Muscle of leg (tissue), 16 donors: ENCODE results near the gene PACS2. TPM values are rescaled to one million over a fixed set of nuclear protein-coding genes. Genes with fewer than 3 reads are reported as not detected.

ENCODE experiments used
- DNase-seq: peaks from one replicate; pipeline ENCODE4 v3.0.0; 2013
- H3K27ac ChIP-seq: one replicate; pipeline ENCODE4 v1.5.1; 2013; ENCODE audit warnings: mild to moderate bottlenecking, low read length, control low read depth
- H3K27me3 ChIP-seq: one replicate; pipeline ENCODE4 v1.6.1; 2013; ENCODE audit warnings: low read length; ENCODE audit not compliant: control insufficient read depth, insufficient read depth
- H3K36me3 ChIP-seq: one replicate; pipeline ENCODE4 v1.6.1; 2013; ENCODE audit warnings: low read length; ENCODE audit not compliant: control insufficient read depth, insufficient read depth
- H3K4me1 ChIP-seq: one replicate; pipeline ENCODE4 v1.6.1; 2013; ENCODE audit warnings: low read length; ENCODE audit not compliant: control insufficient read depth, insufficient read depth
- H3K4me3 ChIP-seq: one replicate; pipeline ENCODE4 v1.5.1; 2013; ENCODE audit warnings: low read length, control low read depth
- H3K9me3 ChIP-seq: replicated peaks from 2 replicates; pipeline ENCODE4 v1.6.1; 2013; ENCODE audit warnings: low read depth, low read length; ENCODE audit not compliant: control insufficient read depth
- WGBS: methylation state at CpG from one replicate; pipeline ENCODE4 v1.1.5; 2013; ENCODE audit warnings: missing lambda C conversion rate; ENCODE audit not compliant: insufficient coverage; 5-methylcytosine and 5-hydroxymethylcytosine counted together
- long read RNA-seq, 11 donors: transcript quantifications; one replicate each; lab custom pipeline, GENCODE V29; 2026
- polyA plus RNA-seq, 8 donors: library from polyadenylated mRNA; unstranded; fragments of 120-200 nt; gene quantifications; one replicate each; pipeline versions ENCODE4 v1.2.1 to v1.2.3, GENCODE V29; 2013; ENCODE audit warnings: inconsistent platforms in 1 of 8, low replicate concordance in 1 of 8; ENCODE audit not compliant: insufficient read length in 8 of 8, insufficient read depth in 1 of 8
- total RNA-seq: library from RNA; stranded (reverse); fragments of 120-200 nt; gene quantifications from one replicate; pipeline ENCODE4 v1.2.4, GENCODE V29; 2013

PACS2 gene
- total RNA-seq (66.2 TPM), polyA plus RNA-seq (100 to 1,000 TPM in 3 of 8 donors, 10 to 100 TPM in 5; 67.1 to 110 (median 87.9) TPM)
- long read RNA-seq, donor 1, partial matches to known transcripts, result 0 of 2 reads
- long read RNA-seq, donor 1, other reads (novel, unspliced or antisense), result 0 of 2 reads
- long read RNA-seq, donor 2, result 0 reads
- long read RNA-seq, donor 3, transcript PACS2-201 (24 exons, 3,708 nt), result major isoform, 7 of 20 reads
- long read RNA-seq, donor 3, partial matches to known transcripts, result 11 of 20 reads
- long read RNA-seq, donor 3, other reads (novel, unspliced or antisense), result 0 of 20 reads
- long read RNA-seq, donor 4, transcript PACS2-213 (4 exons, 697 nt), result major isoform, 5 of 28 reads
- long read RNA-seq, donor 4, partial matches to known transcripts, result 18 of 28 reads
- long read RNA-seq, donor 4, other reads (novel, unspliced or antisense), result 0 of 28 reads
- long read RNA-seq, donor 5, transcript PACS2-201 (24 exons, 3,708 nt), result major isoform, 10 of 25 reads
- long read RNA-seq, donor 5, partial matches to known transcripts, result 14 of 25 reads
- long read RNA-seq, donor 5, other reads (novel, unspliced or antisense), result 0 of 25 reads
- long read RNA-seq, donor 6, transcript PACS2-201 (24 exons, 3,708 nt), result major isoform, 7 of 14 reads
- long read RNA-seq, donor 6, partial matches to known transcripts, result 7 of 14 reads
- long read RNA-seq, donor 6, other reads (novel, unspliced or antisense), result 0 of 14 reads
- long read RNA-seq, donor 7, partial matches to known transcripts, result 6 of 9 reads
- long read RNA-seq, donor 7, other reads (novel, unspliced or antisense), result 0 of 9 reads
- long read RNA-seq, donor 8, partial matches to known transcripts, result 0 of 1 reads
- long read RNA-seq, donor 8, other reads (novel, unspliced or antisense), result 0 of 1 reads
- long read RNA-seq, donor 9, partial matches to known transcripts, result 8 of 11 reads
- long read RNA-seq, donor 9, other reads (novel, unspliced or antisense), result 0 of 11 reads
- long read RNA-seq, donor 10, partial matches to known transcripts, result 5 of 11 reads
- long read RNA-seq, donor 10, other reads (novel, unspliced or antisense), result 0 of 11 reads
- long read RNA-seq, donor 11, partial matches to known transcripts, result 16 of 18 reads
- long read RNA-seq, donor 11, other reads (novel, unspliced or antisense), result 0 of 18 reads

DNA sequence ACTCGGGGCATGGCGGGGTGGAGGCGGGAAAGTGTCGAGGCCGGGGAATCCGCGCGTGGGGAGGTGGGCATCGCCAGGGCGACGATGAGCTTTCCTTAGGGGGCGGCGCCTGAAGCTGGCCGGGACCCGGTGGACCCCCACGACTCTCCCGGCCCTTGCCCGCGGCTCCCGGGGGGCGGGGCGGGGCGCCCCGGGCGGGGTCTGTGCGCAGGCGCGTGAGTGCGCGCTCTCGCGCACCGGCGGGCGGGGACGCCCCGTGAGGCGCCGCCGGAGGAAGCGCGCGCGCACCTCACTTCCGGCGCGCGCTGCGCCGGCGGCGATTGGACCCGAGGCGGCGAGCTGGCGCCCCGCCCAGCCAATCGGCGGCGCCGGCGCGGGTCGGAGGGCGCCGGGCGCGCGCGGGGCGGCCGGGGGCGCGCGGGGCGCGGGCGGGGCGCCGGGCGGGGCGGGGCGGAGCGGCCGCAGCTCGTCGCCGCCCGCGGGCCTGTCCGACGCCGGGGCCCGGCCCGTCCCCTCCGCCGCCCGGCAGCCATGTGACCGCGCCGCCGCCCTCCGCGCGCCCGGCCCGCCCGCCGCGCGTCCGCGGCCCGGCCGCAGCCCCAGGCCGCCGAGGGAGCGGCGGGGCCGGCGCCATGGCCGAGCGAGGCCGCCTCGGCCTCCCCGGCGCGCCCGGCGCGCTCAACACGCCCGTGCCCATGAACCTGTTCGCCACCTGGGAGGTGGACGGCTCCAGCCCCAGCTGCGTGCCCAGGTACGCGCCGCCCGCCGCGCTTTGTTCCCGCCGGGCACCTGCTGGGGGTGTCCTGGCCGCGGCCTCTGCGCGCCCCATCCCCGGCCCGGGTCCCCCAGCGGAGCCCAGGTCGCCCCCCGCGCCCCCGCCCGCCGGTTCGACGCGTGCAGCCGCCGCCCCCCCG, at the start of gene PACS2:
Gene PACS2 (plus strand): TSS at position 462 of the 914 bp plus-strand sequence. CDS start 171 bp downstream, at position 633.
- Histone ChIP-seq H3K4me3 (peak within 1 kb of the TSS; percentile 66), H3K9me3 (no peaks in the 10 kb centered on the region), H3K27me3 (no peaks in the 10 kb centered on the region), H3K27ac (peak within 1 kb of the TSS; percentile 94), H3K36me3 (no peaks in the 10 kb centered on the region), H3K4me1 (peaks cover 43% of the 10 kb centered on the region)
- WGBS, result under 1% methylated on average over 153 of the region's 163 CpGs
- DNase-seq, result peak; percentile 96

DNA sequence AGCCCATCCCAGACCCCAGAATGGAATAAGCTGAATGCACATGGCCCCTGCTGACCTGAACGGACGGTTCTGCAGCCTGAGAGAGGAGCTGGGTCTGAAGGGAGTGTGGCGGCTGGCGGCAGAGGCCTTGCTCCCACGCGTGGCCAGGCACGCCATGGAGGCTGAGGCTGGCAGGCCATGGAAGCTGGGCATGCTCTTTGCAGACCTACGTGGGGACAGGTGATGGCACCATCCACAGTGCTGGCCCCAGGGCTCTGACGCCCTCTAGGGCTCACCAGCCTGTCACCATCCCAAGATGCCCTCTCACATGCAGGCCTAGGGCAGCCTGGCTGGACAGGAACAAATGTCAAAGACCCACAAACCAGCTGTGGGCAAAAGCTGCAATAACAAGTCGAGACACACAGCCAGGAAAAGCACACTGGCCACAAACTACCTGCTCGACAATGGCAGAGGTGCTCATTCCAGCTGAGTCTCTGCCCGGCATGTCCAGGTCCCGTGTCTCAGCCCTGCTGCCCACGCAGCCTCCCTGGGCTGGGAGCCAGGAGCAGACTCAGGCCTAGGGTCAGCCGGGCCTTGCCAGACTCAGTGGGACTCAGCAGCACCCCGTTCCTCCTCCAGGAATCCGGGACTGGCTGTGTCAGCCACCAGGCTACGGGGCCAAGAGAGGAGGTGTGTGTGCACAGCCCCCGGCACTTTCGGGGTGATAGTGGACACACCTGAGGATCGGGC, 46.6 kb upstream of the PACS2 start:
- no peaks in the 10 kb centered on the region for H3K4me1 ChIP-seq
- H3K36me3 ChIP-seq, result peaks cover 26% of the 10 kb centered on the region
- WGBS, result 82% methylated on average over 18 of the region's 21 CpGs
- no peak overlapping the region for H3K4me3 ChIP-seq
- H3K9me3 ChIP-seq, result no peaks in the 10 kb centered on the region
- H3K27ac ChIP-seq, result no peak overlapping the region
- no peak for DNase-seq
- no peaks in the 10 kb centered on the region for H3K27me3 ChIP-seq

DNA sequence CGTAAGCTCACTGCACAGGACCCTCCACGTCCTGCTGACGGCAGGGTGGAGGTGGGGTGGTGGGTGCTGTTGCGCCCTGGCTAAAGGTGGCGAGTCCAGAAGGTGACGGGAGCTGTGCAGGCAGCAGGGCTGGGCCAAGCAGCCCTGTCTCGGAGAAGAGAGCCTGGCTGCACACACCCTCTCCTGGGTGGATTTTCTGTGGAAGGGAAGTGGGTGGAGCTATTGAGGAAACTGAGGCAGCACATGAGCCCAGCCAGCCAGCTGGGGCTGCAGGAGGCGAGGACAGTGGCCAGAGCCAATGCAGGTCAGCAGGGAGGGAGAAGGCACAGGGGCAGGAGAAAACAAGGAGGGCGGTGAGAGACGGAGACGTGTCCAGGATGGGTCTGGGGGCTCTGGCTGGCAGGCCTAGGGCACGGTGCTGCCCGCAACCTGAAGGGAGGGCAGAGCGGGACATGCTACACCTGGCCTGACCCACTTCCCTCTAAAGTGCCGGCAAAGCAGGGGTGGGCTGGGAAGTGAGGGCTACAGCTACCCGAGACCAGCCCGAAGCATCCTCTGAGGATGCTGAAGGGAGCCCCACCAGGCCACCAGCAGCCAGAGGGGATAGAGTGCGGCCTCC, 45.7 kb upstream of the PACS2 start:
- Histone ChIP-seq H3K9me3 (no peaks in the 10 kb centered on the region), H3K4me1 (no peaks in the 10 kb centered on the region), H3K36me3 (peaks cover 22% of the 10 kb centered on the region), H3K4me3 (no peak overlapping the region), H3K27ac (no peak overlapping the region), H3K27me3 (no peaks in the 10 kb centered on the region)
- DNase-seq, result no peak
- WGBS, result 85% methylated on average over 14 of the region's 18 CpGs

DNA sequence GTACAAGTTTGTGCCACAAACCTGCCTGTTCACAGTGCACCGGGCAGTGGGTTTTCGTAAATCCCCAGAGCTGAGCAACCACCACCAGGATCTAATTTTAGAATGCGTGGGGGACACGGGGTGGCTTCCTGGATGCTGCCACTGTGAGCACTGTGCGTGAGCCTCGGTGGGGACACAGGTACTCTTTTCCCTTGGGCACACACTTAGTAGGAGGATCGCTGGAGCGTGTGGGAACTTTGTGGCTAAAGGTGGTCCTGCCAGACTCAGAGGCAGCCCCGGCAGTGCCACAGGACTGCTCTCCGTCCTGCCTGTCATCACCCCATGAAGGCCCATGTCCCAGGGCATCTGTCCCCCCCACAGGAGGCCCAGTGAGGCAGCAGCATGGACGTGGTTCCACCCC, 45.1 kb upstream of the PACS2 start:
- no peak for DNase-seq
- H3K27me3 ChIP-seq, result no peaks in the 10 kb centered on the region
- H3K36me3 ChIP-seq, result peaks cover 18% of the 10 kb centered on the region
- no peak overlapping the region for H3K4me3 ChIP-seq
- 87% methylated on average over 10 of the region's 11 CpGs for WGBS
- H3K4me1 ChIP-seq, result no peaks in the 10 kb centered on the region
- H3K9me3 ChIP-seq, result no peaks in the 10 kb centered on the region
- no peak overlapping the region for H3K27ac ChIP-seq

DNA sequence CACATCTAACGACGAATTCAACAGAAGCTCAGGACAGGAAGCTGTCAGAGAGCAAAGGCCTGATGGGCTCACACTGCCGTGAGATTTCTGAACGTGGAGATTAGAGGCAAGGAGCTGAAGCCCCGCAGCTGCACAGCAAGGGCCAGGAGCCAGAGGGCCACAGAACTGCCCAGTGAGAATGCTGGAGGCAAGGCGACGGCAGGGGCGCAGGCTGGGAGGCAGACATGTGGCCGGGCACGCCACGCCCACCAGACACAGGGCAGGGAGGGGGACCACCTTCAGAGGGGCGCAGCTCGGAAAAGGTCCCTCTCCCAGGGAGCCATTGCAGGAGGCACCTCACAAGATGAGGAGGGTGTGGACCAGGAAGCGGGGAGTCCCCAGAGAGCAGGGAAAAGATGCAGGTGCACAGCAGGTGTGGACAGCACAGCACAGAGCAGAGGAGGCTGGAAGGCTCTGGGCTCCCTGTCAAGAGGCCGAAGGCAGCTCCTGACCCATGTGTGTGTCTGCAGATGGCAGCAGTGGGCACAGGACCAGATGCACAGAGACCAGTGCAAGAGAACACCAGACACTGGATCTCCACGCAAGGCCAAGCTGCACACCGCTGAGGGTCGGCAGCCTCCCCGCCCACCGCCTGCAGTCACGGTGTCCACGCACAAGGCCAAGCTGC, 43.2 kb upstream of the PACS2 start:
- Histone ChIP-seq H3K9me3 (no peaks in the 10 kb centered on the region), H3K36me3 (peaks cover 12% of the 10 kb centered on the region), H3K4me1 (peaks cover 11% of the 10 kb centered on the region), H3K4me3 (no peak overlapping the region), H3K27me3 (no peaks in the 10 kb centered on the region), H3K27ac (no peak overlapping the region)
- DNase-seq, result no peak
- WGBS, result 70% methylated on average over 15 of the region's 22 CpGs

DNA sequence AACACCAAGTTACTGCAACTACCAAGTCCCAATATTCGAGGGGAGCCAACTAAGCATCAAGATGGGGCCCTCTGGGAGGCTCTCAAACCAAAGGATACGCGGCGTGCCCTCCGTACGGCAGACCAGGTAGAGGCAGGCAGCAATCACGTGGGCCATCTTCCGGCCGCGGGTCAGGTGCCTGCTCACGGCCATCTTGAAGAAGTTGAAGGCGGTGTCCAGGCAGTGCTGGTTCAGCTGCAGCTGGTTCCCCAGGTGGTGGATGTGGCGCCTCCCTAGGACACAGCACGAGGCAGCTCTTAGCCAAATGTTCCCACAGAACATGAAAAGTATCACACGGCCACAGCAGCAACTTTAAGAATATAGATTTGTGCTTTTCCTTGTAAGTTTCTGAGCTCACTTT, 41.9 kb upstream of the PACS2 start:
- no peak for DNase-seq
- peaks cover 12% of the 10 kb centered on the region for H3K36me3 ChIP-seq
- H3K27me3 ChIP-seq, result no peaks in the 10 kb centered on the region
- H3K4me1 ChIP-seq, result peaks cover 11% of the 10 kb centered on the region
- H3K9me3 ChIP-seq, result no peaks in the 10 kb centered on the region
- WGBS, result 86% methylated on average over 12 of the region's 15 CpGs
- H3K4me3 ChIP-seq, result no peak overlapping the region
- H3K27ac ChIP-seq, result no peak overlapping the region

DNA sequence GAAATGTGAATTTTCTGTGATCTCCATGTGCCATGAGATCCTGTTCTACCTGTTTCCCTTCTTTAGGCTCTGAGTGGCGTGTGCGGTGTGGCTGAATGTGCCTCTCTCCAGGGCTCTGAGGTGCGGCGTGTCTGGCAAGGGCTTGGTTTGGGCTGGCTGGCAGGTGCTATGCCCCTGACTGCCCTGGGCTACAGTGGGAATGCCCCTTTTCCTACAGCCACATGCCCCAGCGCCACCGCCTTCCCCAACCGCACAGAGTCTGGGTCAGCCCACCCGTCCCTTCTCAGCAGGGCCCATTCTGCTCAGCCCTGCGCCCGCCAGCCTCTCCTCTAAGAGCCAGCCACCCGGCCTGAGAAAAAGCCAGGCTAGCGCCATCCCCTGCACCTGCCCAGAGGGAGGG, 41.5 kb upstream of the PACS2 start:
- Histone ChIP-seq H3K4me3 (no peak overlapping the region), H3K27ac (no peak overlapping the region), H3K27me3 (no peaks in the 10 kb centered on the region), H3K9me3 (no peaks in the 10 kb centered on the region), H3K4me1 (peaks cover 11% of the 10 kb centered on the region), H3K36me3 (peaks cover 12% of the 10 kb centered on the region)
- DNase-seq, result no peak
- WGBS, result 95% methylated on average over 11 of the region's 12 CpGs

DNA sequence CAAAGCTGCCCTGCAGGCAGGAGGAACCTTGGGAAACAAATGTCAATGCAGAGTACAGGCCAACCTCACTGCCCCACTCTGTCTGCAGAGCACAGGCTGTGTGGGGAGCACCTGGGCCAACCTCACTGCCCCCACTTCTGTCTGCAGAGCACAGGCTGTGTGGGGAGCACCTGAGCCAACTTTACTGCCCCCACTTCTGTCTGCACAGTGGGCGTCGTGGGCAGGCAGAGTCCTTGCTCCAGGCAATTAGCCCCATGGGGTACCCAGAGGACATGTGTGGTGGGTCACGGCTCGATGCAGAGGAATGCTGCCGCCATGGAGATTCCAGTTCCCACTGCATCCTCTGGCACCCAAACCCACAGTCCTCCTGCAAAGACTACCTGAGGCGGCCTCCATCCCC, 39.9 kb upstream of the PACS2 start:
- DNase-seq, result no peak
- no peaks in the 10 kb centered on the region for H3K9me3 ChIP-seq
- 63% methylated on average over 4 of the region's 6 CpGs for WGBS
- H3K4me3 ChIP-seq, result no peak overlapping the region
- no peaks in the 10 kb centered on the region for H3K27me3 ChIP-seq
- H3K4me1 ChIP-seq, result peaks cover 11% of the 10 kb centered on the region
- no peak overlapping the region for H3K27ac ChIP-seq
- peaks cover 3% of the 10 kb centered on the region for H3K36me3 ChIP-seq
